DOHH2 (cell line): ENCODE data around the gene ERG.

ENCODE experiments used
- EZH2phosphoT487 ChIP-seq: fragments of 200-600 bp; sonication (generic); IDR thresholded peaks from 2 replicates; pipeline ENCODE4 v1.6.1; 2017; ENCODE audit warnings: borderline replicate concordance, mild to moderate bottlenecking, antibody characterized with exemption, low read length, moderate library complexity, mixed read lengths
- TF ChIP-seq, protein P1 (sequence below): fragments of 200-600 bp; sonication (generic); IDR thresholded peaks from one replicate; pipeline ENCODE4 v1.5.1; 2014; ENCODE audit warnings: antibody characterized with exemption, mild to moderate bottlenecking, low read depth, low read length; ENCODE audit not compliant: poor library complexity, severe bottlenecking

GRCh38 chr21:38410466-38410865, 87.8 kb downstream of the ERG start:
- TF ChIP-seq, protein P1, sequence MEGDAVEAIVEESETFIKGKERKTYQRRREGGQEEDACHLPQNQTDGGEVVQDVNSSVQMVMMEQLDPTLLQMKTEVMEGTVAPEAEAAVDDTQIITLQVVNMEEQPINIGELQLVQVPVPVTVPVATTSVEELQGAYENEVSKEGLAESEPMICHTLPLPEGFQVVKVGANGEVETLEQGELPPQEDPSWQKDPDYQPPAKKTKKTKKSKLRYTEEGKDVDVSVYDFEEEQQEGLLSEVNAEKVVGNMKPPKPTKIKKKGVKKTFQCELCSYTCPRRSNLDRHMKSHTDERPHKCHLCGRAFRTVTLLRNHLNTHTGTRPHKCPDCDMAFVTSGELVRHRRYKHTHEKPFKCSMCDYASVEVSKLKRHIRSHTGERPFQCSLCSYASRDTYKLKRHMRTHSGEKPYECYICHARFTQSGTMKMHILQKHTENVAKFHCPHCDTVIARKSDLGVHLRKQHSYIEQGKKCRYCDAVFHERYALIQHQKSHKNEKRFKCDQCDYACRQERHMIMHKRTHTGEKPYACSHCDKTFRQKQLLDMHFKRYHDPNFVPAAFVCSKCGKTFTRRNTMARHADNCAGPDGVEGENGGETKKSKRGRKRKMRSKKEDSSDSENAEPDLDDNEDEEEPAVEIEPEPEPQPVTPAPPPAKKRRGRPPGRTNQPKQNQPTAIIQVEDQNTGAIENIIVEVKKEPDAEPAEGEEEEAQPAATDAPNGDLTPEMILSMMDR: no peak
- no peak for TF ChIP-seq EZH2phosphoT487
